EL (cell line): ENCODE measurements around the gene SPINT4.
"Not testable (repeated sequence)": the region's sequence is repeated elsewhere in the genome, so short reads cannot be mapped to it uniquely, and the experiment has no call there.

Source experiments
- DNase-seq: peaks from one replicate; pipeline ENCODE4 v3.0.0-alpha.2; 2016

SPINT4 gene

GRCh38 chr20:45722047-45722446 lies at the start of gene SPINT4:
Gene SPINT4, plus strand, starts transcription at chr20:45722347. Its CDS starts 21 bp downstream, at chr20:45722368.
- no peak for DNase-seq

GRCh38 chr20:45672765-45673164 lies 49.4 kb upstream of the SPINT4 start:
- no peak for DNase-seq

GRCh38 chr20:45679650-45680049 lies 42.5 kb upstream of the SPINT4 start:
- no peak for DNase-seq

- peak; percentile 6 for DNase-seq
Measured at GRCh38 chr20:45685896-45686295, 36.3 kb upstream of the SPINT4 start.

GRCh38 chr20:45693346-45693745 lies 28.8 kb upstream of the SPINT4 start:
- DNase-seq = not testable (repeated sequence)

- no peak for DNase-seq
Measured at GRCh38 chr20:45695496-45695895, 26.7 kb upstream of the SPINT4 start.

- DNase-seq = no peak
Measured at GRCh38 chr20:45701104-45701503, 21.0 kb upstream of the SPINT4 start.

- DNase-seq = no peak
Measured at GRCh38 chr20:45701873-45702272, 20.3 kb upstream of the SPINT4 start, which contains the start of gene WFDC13. Gene WFDC13, plus strand, starts transcription at chr20:45702038. Its CDS starts 86 bp downstream, at chr20:45702124.

- DNase-seq = no peak
Measured at GRCh38 chr20:45704969-45705637, 17.0 kb upstream of the SPINT4 start, which contains the start of gene WFDC10B. Gene WFDC10B, minus strand, starts transcription at chr20:45705019. Its CDS starts 19,027 bp downstream, at chr20:45685992.

- DNase-seq = not testable (repeated sequence)
Measured at GRCh38 chr20:45716141-45716688, 5.9 kb upstream of the SPINT4 start.

GRCh38 chr20:45725134-45725533 lies 3.0 kb downstream of the SPINT4 start:
- no peak for DNase-seq

GRCh38 chr20:45727044-45727443 lies 4.9 kb downstream of the SPINT4 start:
- no peak for DNase-seq

GRCh38 chr20:45732199-45732598 lies 10.1 kb downstream of the SPINT4 start:
- no peak for DNase-seq

- no peak for DNase-seq
Measured at GRCh38 chr20:45735552-45735951, 13.4 kb downstream of the SPINT4 start.

GRCh38 chr20:45735988-45736387 lies 13.8 kb downstream of the SPINT4 start:
- DNase-seq = no peak

GRCh38 chr20:45742596-45742995 lies 20.4 kb downstream of the SPINT4 start:
- DNase-seq = no peak

- DNase-seq = no peak
Measured at GRCh38 chr20:45745015-45745414, 22.9 kb downstream of the SPINT4 start.

GRCh38 chr20:45751721-45752120 lies 29.6 kb downstream of the SPINT4 start:
- no peak for DNase-seq

GRCh38 chr20:45752746-45753145 lies 30.6 kb downstream of the SPINT4 start:
- DNase-seq = no peak

- no peak for DNase-seq
Measured at GRCh38 chr20:45758096-45758495, 35.9 kb downstream of the SPINT4 start.

GRCh38 chr20:45759921-45760320 lies 37.8 kb downstream of the SPINT4 start:
- not testable (repeated sequence) for DNase-seq

GRCh38 chr20:45761966-45762365 lies 39.8 kb downstream of the SPINT4 start:
- not testable (repeated sequence) for DNase-seq

- not testable (repeated sequence) for DNase-seq
Measured at GRCh38 chr20:45764618-45765282, 42.6 kb downstream of the SPINT4 start.

GRCh38 chr20:45765307-45765875 lies 43.2 kb downstream of the SPINT4 start:
- no peak for DNase-seq
